ENCODE measurements around the gene CALHM2. TPM values are rescaled to one million over a fixed set of nuclear protein-coding genes. Genes with fewer than 3 reads are reported as not detected.

The CALHM2 gene
- total RNA-seq, 2 donors from 2014 or later = 18.2 to 26.0 TPM

- H3K9me3 Mint-ChIP-seq = no peaks in the 10 kb centered on the region
- H3K27ac Mint-ChIP-seq = no peak overlapping the region
- no peak overlapping the region for H3K4me3 Mint-ChIP-seq
- no peaks in the 10 kb centered on the region for H3K36me3 Mint-ChIP-seq (ENCODE audit: low read depth)
- H3K4me1 Mint-ChIP-seq = peaks cover 20% of the 10 kb centered on the region
- H3K27me3 Mint-ChIP-seq = no peaks in the 10 kb centered on the region
- no peak for ATAC-seq (replicated peaks)
These were observed 13.4 kb upstream of the CALHM2 start for GRCh38 chr10:103465411-103466179.

DNA sequence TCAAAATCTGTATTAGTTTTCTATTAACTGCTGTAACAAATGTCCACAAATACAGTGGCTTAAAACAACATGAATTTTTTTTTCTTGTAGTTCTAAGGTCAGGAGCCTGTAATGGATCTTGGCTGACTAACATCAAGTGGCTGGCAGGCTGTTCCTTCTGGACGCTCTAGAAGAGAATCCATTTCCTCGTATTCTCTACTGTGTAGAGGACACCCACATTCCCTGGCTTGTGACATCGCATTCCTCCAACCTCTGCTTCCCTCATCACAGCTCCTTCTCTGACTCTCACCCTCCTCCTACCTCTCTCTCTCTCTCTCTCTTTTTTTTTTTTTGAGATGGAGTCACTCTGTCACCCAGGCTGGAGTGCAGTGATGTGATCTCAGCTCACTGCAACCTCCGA, 11.3 kb upstream of the CALHM2 start:
- no peaks in the 10 kb centered on the region for H3K27me3 Mint-ChIP-seq
- no peak overlapping the region for H3K27ac Mint-ChIP-seq
- H3K36me3 Mint-ChIP-seq (ENCODE audit: low read depth) = no peaks in the 10 kb centered on the region
- no peak for ATAC-seq (replicated peaks)
- H3K9me3 Mint-ChIP-seq = no peaks in the 10 kb centered on the region
- no peak overlapping the region for H3K4me3 Mint-ChIP-seq
- H3K4me1 Mint-ChIP-seq = peaks cover 7% of the 10 kb centered on the region

GRCh38 chr10:103459615-103460014, 7.4 kb upstream of the CALHM2 start:
- Mint-ChIP-seq H3K36me3 (ENCODE audit: low read depth) (no peaks in the 10 kb centered on the region), H3K4me3 (no peak overlapping the region), H3K27ac (peak overlapping the region; percentile 37), H3K9me3 (no peaks in the 10 kb centered on the region), H3K4me1 (no peaks in the 10 kb centered on the region), H3K27me3 (no peaks in the 10 kb centered on the region)
- ATAC-seq (replicated peaks) = no peak

DNA sequence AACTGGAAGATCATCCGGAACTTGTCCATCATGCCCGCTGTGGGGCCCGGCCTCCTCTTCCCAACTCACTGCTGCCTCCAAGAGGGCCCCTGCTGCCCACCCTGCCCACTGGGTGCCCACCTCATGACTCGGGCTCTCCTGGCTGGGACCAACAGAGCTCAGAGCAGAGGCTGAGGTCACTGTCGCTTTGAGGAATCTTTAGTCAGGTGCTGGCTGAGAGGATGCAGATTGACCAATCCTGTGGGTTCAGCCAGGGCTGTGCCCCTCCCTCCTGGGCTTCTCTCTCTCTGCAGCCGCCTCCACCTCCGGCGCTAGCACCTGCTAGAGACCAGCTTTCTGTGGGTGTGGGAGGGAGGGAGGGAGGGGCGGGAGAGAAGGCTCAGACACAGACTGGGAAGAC, 6.5 kb upstream of the CALHM2 start, which contains the start of gene CALHM1:
Gene CALHM1, minus strand, starts transcription at position 181 of the 400 bp plus-strand sequence. Its CDS starts 149 bp downstream, at position 32.
- peak; percentile 47 for ATAC-seq (replicated peaks)
- H3K4me3 Mint-ChIP-seq = no peak within 1 kb of the TSS
- H3K27ac Mint-ChIP-seq = peak within 1 kb of the TSS; percentile 37
- no peaks in the 10 kb centered on the region for H3K4me1 Mint-ChIP-seq
- H3K36me3 Mint-ChIP-seq (ENCODE audit: low read depth) = no peaks in the 10 kb centered on the region
- no peaks in the 10 kb centered on the region for H3K27me3 Mint-ChIP-seq
- H3K9me3 Mint-ChIP-seq = no peaks in the 10 kb centered on the region

- H3K36me3 Mint-ChIP-seq (ENCODE audit: low read depth) = no peaks in the 10 kb centered on the region
- ATAC-seq (replicated peaks) = no peak
- H3K4me1 Mint-ChIP-seq = no peaks in the 10 kb centered on the region
- no peak overlapping the region for H3K27ac Mint-ChIP-seq
- no peaks in the 10 kb centered on the region for H3K27me3 Mint-ChIP-seq
- H3K9me3 Mint-ChIP-seq = no peaks in the 10 kb centered on the region
- H3K4me3 Mint-ChIP-seq = no peak overlapping the region
These were observed 5.9 kb upstream of the CALHM2 start for GRCh38 chr10:103457896-103458583.

GRCh38 chr10:103457176-103457712, 5.1 kb upstream of the CALHM2 start:
- H3K9me3 Mint-ChIP-seq = no peaks in the 10 kb centered on the region
- no peak for ATAC-seq (replicated peaks)
- no peaks in the 10 kb centered on the region for H3K27me3 Mint-ChIP-seq
- H3K4me1 Mint-ChIP-seq = no peaks in the 10 kb centered on the region
- peak overlapping the region; percentile 78 for H3K27ac Mint-ChIP-seq
- H3K4me3 Mint-ChIP-seq = no peak overlapping the region
- no peaks in the 10 kb centered on the region for H3K36me3 Mint-ChIP-seq (ENCODE audit: low read depth)

DNA sequence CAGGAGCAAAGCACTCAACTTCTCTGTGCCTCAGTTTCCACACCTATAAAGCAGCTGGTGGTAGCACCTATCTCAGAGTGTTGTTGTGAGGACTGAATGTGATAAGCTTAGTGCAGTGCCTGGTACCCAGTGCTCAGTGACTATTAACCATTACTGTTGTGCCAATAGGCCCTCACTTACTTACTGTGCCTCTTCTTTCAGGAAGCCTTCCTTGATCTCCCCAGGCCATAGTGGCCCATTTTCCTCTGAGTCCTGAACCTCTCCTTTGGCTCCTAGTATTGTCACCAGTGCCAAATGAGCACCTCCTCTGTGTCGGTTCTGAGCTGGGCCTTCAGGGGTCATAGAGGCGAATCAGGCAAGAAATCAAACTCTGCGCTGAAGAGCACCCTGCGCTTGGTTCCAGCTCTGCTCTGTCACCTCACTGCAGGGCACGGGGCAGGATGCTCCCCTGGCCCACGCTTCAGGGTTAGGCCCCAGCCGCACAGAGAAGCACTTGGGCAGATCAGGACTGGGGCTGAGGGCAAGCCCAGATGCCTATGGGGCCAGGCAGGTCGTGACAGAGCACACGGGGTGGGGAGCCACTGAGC, 4.0 kb upstream of the CALHM2 start:
- no peak overlapping the region for H3K4me3 Mint-ChIP-seq
- no peaks in the 10 kb centered on the region for H3K27me3 Mint-ChIP-seq
- H3K9me3 Mint-ChIP-seq = no peaks in the 10 kb centered on the region
- no peak for ATAC-seq (replicated peaks)
- H3K4me1 Mint-ChIP-seq = no peaks in the 10 kb centered on the region
- H3K27ac Mint-ChIP-seq = no peak overlapping the region
- peaks cover 2% of the 10 kb centered on the region for H3K36me3 Mint-ChIP-seq (ENCODE audit: low read depth)

DNA sequence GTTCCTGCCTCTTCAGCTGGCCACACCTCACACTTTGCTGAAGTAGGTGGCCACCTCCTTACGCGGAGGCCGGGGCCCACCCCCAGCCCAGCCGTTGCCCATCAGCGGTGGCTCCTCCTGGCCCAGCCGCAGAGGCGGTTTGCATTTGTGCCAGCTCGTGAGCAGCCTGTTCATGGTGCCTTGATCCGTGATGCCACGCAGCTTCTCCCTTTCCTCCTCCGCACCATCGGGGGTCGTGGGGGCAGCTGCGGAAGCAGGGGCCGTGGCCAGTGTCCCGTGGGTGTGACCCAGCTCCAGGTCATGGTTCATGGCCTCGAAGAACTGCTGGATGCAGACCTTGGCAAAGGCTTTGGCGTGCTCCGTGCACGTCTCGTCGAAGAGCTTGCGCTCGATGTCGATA, 3.1 kb upstream of the CALHM2 start:
- peaks cover 7% of the 10 kb centered on the region for H3K4me1 Mint-ChIP-seq
- no peak overlapping the region for H3K27ac Mint-ChIP-seq
- H3K9me3 Mint-ChIP-seq = no peaks in the 10 kb centered on the region
- no peak for ATAC-seq (replicated peaks)
- H3K36me3 Mint-ChIP-seq (ENCODE audit: low read depth) = peaks cover 11% of the 10 kb centered on the region
- no peaks in the 10 kb centered on the region for H3K27me3 Mint-ChIP-seq
- no peak overlapping the region for H3K4me3 Mint-ChIP-seq

DNA sequence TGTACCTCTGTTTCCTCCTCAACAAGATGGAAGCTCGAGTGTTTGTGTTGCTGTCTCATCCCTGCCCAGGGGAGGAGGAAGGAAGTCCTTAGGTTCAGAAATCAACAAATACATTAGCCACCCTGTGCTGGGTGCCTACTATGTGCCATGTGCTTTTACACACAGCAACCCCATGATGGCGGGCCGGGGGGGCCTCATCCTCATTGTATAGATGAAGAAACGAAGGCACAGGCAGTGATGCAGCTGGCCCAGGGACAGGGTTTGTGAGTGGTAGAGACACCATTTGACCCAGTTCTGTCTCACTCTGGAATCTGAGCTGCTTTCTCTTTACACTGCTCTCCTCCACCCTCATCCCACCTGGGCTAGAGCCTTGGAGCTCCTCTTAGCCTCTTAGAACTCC, 1.9 kb upstream of the CALHM2 start:
- Mint-ChIP-seq H3K27me3 (no peaks in the 10 kb centered on the region), H3K4me1 (peaks cover 17% of the 10 kb centered on the region), H3K36me3 (ENCODE audit: low read depth) (peaks cover 23% of the 10 kb centered on the region), H3K4me3 (peak overlapping the region; percentile 97), H3K9me3 (no peaks in the 10 kb centered on the region), H3K27ac (peak overlapping the region; percentile 22)
- no peak for ATAC-seq (replicated peaks)

DNA sequence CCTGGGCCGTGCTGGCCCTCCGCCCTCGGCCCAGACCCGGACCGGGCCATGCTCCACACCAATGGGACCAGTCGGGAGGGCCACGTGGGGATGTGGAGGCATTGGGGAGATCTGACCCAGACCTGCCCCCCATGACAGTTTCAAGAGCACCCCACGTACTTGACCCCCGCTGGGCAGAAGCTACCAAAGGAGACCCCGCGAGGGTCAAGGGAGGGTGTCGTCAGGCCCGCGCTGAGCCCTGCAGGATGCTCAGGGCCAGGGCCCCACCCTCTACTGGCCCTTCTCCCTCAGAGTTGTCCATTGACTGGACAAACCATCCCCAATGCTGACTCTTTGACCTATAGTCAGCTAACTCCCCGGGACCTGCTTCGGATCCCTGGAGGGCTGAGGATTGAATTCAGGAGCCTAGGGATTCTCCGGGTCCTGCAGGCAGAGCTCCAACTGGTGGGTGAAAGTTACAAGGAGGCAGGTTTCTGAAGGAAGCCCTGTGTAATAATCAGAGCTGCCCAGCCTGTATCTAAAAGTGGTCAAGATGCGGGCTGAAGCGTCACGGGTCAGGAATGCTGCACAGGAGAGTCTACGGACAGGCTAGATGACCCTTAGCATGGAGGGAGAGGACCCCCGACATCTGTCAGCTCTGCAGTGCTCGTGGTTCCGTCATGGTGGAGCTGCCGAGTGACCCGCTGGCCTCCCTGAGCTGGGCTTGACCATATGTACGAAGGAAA, 498 bp upstream of the CALHM2 start:
- Mint-ChIP-seq H3K27ac (peak overlapping the region; percentile 83), H3K36me3 (ENCODE audit: low read depth) (peaks cover 37% of the 10 kb centered on the region), H3K4me3 (peak overlapping the region; percentile 97), H3K27me3 (no peaks in the 10 kb centered on the region), H3K4me1 (peaks cover 22% of the 10 kb centered on the region), H3K9me3 (no peaks in the 10 kb centered on the region)
- ATAC-seq (replicated peaks) = no peak

DNA sequence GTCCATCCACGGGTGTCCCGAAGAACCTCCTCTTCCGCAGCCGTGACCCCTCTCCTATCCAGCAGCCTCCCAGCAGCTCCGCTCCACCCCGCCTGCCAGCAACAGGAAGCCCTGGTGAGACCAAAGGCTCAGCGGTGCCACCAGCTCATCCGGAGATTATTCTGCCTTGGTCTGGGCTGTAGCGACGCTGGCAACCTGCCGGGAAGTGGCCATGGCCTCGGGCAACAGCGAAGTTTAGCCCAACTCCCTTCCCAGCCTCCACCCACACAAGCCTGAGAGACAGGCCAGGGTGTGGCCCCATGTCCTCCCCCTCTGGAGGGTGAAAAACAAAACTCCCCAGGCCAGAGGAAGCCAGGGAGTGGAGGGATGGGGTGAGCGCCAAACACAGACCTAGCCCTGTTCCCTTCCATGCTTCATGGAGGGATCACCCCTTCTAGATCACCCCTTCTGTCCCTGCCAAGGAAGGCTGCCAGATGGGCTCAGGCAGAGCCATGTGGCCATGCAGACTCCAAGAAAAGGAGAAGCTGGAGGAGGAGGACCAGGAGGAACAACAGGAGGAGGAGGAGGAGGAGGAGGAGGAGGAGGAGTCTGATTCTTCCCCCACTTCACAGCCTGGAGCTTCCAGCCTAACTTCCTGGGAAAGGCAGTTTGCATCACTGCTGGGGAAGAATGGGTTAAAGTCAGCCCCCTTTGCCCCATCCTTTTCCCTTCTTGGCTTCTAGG, 918 bp downstream of the CALHM2 start:
- H3K36me3 Mint-ChIP-seq (ENCODE audit: low read depth) = peaks cover 51% of the 10 kb centered on the region
- peaks cover 23% of the 10 kb centered on the region for H3K4me1 Mint-ChIP-seq
- peak; percentile 80 for ATAC-seq (replicated peaks)
- H3K4me3 Mint-ChIP-seq = peak overlapping the region; percentile 97
- no peaks in the 10 kb centered on the region for H3K27me3 Mint-ChIP-seq
- H3K27ac Mint-ChIP-seq = peak overlapping the region; percentile 83
- no peaks in the 10 kb centered on the region for H3K9me3 Mint-ChIP-seq

- H3K27ac Mint-ChIP-seq = peak overlapping the region; percentile 83
- H3K27me3 Mint-ChIP-seq = no peaks in the 10 kb centered on the region
- no peak for ATAC-seq (replicated peaks)
- peaks cover 26% of the 10 kb centered on the region for H3K4me1 Mint-ChIP-seq
- H3K36me3 Mint-ChIP-seq (ENCODE audit: low read depth) = peaks cover 61% of the 10 kb centered on the region
- H3K9me3 Mint-ChIP-seq = no peaks in the 10 kb centered on the region
- peak overlapping the region; percentile 97 for H3K4me3 Mint-ChIP-seq
These were observed 1.9 kb downstream of the CALHM2 start for GRCh38 chr10:103450201-103450695.

- no peaks in the 10 kb centered on the region for H3K27me3 Mint-ChIP-seq
These were observed 2.7 kb downstream of the CALHM2 start for GRCh38 chr10:103449208-103450144.

More at GRCh38 chr10:103449208-103450144, 2.7 kb downstream of the CALHM2 start:
- Mint-ChIP-seq H3K4me1 (peaks cover 26% of the 10 kb centered on the region), H3K9me3 (no peaks in the 10 kb centered on the region), H3K4me3 (peak overlapping the region; percentile 97), H3K36me3 (ENCODE audit: low read depth) (peaks cover 69% of the 10 kb centered on the region), H3K27ac (peak overlapping the region; percentile 83)
- no peak for ATAC-seq (replicated peaks)
